T-helper 22 cell (primary cell): ENCODE measurements around the gene NEAT1.
"Not testable (repeated sequence)": the region's sequence is repeated elsewhere in the genome, so short reads cannot be mapped to it uniquely, and the experiment has no call there.

Experiments
- DNase-seq: peaks from one replicate; pipeline ENCODE4 v3.0.0-alpha.2; 2020; ENCODE audit warnings: low read depth

The NEAT1 gene

DNA sequence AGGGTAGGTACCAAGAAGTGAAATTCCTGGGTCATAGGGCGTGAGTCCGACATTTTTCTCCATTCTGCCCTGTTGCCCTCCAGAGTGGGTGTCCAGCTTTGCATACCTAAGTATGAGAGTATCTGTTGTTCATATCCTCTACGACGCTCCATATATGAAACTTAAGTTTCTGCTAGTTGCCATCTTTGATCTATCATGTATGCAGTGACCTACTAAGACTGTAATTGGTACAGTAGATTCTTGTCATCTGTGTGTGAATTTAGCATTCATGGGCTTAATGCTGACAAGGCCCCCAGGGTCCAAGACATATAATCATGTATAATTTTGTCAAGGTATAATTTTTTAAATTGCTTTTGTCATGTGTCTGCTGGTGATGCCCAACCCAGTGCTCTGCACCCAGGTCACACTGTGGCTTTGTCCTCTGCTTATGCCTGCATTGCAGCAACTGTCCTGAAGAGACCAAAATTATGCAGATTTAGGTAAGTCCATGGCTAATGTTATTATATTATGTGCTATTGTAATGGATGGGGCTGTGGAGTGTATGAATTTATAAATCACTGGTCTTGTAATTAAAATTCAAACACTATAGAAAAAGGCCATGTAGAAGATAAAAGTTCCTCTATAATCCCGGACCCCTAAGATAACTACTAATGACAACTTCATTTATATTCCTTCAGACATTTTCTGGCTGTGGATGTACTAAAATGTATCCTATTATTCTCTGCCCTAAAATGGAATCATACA is 12.2 kb downstream of the NEAT1 start:
- DNase-seq, result no peak

DNA sequence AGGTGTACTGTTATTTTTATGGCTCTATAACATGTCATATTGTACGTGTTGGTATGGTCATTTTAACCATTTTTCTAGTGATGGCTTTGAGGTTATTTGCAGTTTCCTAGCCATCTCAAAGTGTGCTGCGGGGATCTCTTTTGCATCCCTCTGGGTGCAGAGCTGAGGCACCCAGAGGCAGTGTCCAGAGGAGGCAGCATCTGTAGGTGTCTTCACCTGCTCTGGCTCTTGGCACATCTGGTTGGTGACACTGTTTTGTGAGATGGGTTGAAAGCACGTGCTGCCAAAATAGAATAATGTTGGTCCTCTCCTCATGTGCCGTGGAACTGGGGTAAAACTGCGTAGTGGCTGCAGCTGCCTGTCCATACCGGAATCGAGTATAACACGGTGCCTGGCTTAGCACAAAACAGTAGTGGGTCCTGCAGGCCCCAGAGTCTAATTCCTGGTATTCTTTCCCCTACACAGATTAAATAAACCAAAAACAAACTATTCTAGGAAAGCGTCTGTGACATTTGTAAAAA is 12.9 kb downstream of the NEAT1 start:
- DNase-seq, result no peak

DNA sequence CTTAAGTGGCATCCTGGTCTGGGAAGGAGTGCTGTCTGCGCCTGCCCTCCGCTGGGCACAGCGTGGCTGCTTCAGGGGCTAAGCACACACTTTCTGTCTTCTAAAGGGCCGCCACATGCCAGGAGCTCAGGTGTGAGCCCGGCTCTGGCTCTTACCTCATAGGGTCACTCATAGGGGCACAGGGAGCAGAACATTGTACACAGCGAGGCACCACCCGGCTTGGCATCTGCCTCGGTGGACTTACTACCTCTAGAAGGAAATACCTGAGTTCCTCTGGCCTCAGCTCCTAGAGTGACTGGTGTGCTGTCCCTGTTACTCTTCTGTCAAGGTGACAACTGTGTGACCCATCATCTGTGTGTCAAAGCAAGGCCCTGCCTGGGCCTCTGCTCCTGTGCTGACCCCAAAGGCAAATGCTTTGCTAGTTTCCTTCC is 13.4 kb downstream of the NEAT1 start:
- no peak for DNase-seq

DNA sequence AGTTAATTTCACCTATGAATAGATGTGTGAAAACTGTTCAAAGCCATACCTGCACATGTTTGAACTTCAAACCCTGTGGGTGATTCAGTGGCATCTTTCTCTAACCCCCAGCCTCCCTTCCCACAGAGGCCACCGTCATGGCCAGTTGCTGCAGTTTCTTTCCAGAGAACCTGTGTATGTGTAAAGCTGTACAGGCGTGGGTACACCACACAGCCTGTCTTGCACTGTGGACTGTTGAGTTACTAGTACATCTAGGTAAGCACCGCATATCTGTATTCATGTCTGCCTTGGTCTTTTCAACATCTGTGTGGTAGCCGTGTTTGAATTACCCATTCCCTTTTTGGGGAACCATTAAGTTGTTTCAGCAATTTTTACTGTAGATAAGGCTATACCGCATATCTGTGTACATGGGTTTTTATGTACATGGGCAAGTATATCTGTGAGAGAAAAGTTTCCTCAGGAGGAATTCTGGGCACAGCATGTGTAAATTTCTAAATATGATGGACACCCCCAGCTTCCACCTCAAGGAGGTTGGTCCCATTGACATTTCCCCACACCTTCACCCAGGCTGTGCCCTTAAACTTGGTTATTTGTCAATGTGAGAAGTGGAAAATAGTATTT is 13.9 kb downstream of the NEAT1 start:
- DNase-seq, result no peak

DNA sequence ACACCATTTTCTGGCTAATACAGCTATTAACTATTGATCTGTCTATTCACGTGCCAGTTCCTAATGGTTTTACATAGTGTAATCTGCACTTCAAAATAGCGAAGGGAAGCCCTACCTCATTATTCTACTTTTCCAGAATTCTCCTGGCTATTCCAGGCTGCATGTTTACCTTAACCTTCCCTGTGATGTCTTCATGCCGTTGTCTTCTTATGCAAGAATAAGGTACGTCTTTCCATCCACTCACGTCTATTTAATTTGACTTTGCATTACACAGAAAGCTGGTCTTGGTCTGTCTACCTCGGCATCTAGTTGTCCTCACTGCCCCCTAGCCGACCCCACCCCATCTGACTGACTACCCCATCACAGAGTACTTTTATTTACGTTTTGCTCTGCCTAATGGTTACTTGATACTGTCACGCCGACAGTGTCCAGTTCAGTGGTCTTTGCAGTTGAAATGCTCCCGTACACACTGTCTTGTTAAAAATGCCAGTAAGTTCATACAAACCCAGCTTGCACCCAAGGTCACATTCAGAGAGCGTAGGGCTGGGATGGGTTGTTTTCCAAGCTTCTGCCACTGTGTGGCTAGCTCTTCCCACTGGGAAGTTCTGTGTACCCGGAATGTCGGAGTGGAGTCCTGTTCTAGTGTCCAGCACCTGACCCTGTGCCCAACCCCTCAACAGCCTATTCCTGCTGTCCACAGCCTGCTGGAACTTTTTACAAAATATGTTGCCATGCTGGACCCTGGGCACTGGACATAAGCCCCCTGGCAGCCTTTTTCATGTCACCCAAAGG is 15.0 kb downstream of the NEAT1 start:
- DNase-seq, result no peak

DNA sequence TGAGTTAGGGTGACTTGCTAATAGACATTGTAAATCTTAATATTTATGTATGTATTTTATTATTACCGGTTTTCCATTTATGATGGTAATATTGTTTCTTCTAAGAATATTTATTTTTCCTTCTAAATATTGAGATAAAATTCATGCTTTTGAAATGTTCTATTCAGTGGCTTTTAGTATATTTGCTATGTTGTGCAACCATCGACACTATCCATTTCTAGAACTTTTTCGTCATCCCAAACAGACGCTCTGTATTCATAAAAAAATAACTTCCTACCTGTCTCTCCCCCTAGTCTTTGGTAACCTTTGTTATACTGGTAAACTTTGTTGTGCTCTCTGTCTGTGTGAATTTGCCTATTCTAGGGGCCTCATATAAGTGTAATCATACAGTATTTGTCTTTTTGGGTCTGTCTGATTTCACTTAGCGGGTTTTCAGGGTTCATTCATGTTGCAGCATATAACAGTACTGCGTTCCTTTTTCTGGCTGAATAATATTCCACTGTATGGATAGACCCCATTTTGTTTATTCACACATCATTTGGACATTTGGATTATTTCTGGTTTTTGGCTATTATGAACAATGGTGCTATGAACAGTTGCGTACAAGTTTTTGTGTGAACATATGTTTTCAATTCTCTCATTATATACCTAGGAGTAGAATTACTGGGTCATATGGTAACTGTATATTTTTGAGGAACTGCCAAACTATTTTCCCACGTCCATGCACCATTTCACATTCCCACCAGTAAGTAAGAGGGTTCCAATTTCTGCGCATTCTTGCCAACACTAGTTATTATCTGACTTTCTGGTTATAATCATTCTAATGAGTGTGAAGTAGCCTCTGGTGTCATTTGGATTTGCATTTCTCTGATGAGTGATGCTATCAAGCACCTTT is 15.9 kb downstream of the NEAT1 start:
- DNase-seq, result no peak

DNA sequence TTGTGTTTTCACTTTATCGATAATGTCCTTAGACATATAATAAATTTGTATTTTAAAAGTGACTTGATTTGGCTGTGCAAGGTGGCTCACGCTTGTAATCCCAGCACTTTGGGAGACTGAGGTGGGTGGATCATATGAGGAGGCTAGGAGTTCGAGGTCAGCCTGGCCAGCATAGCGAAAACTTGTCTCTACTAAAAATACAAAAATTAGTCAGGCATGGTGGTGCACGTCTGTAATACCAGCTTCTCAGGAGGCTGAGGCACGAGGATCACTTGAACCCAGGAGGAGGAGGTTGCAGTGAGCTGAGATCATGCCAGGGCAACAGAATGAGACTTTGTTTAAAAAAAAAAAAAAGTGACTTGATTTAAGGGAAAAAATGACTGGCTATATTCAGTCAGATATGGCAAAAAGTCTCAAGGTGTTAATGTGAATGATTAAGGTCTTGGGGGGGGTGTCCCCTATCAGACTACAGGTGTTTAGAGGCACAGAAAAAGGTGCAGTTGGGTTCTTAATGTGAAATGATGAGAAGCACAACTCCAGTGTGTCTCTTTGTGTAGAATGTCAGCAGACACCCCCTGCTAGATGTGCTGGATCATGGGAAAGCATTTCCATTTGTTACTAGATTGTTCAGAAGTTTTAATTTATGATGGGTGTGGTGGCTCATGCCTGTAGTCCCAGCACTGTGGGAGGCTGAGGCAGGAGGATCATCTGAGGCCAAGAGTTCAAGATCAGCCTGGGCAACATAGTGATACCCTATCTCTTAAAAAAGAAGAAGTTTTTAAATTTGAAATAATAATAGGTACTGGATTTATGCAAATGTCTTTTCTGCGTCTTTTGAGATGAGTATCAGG is 17.0 kb downstream of the NEAT1 start:
- no peak for DNase-seq

DNA sequence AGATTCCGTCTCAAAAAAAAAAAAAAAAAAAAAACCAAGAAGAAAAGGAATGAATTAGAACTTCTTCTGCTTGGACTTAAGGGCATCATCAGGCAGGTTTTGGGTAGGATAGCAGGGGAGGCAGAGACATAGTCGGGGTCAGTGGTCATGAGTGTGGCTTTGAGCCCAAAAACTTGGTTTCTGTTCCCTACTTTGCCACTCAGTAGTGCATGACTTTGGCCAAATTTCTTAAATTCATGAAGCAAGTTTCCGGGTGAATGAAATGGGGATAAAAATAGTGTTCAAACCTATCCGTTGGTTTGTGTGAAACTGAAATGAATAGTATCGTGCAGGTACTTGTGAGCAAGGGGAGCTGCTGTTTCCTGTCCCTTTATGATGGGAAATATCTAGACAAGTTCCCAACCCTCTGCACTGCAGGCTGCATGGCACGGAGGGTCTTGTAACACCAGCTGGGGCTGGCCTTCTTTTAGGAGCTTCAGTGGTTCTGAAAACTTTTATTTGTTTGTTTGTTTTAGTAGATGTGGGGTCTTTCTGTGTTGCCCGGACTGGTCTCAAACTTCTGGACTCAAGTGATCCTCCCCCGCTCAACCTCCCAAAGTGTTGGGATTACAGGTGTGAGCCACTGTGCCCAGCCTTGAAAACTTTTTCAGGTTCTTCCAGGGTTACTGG is 18.4 kb downstream of the NEAT1 start:
- DNase-seq, result no peak

DNA sequence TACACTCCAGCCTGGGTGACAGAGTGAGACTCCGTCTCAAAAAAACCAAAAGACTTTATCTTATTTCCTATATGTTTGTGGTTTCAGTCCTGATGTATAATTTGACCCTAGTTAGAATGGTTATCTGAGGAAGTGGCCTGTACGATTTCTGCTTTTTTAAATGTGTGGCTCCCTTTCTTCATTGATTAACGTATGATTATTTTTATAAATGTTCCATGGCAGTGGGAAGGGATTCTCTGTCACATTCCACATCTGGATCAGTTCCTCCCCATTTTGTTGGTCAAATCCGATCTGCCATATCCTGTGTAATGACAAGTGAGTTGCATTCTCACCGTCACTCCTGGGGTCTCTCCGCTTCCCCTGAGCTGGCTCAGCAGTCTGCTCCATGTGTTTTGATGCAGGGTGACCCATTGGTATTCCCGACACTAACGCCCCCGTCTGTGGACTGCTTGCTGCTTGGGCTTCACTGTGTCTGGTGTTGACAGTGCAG is 20.3 kb downstream of the NEAT1 start:
- no peak for DNase-seq

DNA sequence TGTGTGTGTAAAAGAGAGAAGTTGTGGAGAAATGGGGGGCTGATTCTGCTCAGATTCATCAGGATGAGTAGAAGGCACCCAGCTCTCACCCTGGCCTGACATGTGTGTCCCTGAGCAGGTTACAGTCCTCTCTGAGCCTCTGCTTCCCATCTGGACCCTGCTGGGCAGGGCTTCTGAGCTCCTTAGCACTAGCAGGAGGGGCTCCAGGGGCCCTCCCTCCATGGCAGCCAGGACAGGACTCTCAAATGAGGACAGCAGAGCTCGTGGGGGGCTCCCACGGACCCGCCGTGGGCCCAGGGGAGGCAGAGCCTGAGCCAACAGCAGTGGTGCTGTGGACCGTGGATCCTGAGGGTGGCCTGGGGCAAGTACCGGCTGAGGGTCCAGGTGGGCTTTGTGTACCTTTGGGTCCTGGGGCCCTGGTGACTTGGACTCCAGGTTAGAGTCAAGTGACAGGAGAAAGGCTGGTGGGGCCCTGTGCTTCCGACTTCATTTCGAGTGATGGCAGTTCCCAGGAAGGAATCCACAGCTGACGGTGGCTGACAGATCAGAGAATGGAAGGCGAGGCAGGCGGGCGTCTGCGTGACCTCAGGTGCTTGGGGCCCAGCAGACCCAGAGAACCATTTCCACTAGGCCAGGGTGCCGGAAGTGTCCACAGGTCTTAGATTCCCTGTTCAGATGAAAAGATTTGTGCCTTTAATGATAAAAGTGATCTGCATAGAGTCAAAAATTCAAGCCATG is 21.9 kb downstream of the NEAT1 start:
- no peak for DNase-seq

DNA sequence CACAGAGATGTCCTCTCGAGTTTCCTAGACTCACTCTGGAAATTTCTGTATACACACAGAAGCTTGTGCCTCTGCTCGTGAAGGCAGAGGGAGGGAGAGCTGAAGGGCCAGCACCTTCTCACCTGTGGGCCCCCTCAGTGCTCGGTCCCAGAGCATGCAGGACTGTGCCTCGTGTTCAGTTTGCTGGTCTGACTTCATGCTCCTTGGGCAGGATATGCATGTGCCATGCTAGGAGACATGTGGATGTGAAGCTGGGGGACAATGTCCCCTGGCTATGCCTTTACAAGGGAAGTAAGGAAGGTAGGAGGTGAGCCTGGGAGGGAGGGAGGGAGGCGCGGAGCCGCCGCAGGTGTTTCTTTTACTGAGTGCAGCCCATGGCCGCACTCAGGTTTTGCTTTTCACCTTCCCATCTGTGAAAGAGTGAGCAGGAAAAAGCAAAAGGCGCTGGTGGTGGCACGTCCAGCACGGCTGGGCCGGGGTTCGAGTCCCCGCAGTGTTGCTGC is 22.6 kb downstream of the NEAT1 start:
- DNase-seq, result no peak

DNA sequence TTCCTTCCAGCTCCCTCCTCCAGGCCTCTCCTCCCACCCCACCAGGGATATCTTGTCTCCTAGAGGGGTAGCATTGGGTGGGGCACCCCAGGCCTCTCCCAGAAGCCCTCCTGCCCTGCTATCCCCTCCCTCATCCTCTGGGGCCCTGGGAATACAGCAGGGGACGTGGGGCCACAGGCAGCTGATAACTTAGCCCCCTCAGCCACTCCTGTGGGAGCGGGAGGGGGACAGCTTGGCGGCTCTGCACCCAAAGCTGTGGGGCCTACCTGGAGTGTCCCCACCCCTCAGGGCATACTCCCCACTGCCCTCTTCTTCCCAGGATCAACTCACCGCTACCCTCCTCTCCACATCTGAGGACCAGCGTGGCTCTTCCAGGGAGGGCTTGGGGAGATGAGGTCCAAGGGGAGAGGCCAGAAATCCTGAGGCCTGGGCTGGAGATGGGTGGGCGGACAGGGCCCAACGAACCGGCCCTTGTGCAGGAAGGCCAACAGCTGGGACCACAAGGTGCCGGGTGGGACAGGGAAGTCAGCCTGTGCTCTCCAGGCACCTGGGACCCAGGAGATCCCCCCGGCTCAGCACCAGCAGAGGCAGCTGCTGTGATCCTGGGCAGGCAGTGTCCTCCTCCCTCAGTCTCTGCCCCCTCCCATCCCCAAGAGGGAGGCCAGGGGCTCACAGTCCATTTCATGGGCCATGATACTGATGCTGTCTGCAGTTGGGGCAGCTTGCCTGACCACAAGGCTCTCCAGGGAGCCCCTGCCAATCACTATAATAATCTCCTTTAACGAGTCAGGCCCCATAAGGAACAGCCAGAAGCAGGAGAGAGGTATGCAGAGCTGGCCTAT is 23.2 kb downstream of the NEAT1 start:
- no peak for DNase-seq

DNA sequence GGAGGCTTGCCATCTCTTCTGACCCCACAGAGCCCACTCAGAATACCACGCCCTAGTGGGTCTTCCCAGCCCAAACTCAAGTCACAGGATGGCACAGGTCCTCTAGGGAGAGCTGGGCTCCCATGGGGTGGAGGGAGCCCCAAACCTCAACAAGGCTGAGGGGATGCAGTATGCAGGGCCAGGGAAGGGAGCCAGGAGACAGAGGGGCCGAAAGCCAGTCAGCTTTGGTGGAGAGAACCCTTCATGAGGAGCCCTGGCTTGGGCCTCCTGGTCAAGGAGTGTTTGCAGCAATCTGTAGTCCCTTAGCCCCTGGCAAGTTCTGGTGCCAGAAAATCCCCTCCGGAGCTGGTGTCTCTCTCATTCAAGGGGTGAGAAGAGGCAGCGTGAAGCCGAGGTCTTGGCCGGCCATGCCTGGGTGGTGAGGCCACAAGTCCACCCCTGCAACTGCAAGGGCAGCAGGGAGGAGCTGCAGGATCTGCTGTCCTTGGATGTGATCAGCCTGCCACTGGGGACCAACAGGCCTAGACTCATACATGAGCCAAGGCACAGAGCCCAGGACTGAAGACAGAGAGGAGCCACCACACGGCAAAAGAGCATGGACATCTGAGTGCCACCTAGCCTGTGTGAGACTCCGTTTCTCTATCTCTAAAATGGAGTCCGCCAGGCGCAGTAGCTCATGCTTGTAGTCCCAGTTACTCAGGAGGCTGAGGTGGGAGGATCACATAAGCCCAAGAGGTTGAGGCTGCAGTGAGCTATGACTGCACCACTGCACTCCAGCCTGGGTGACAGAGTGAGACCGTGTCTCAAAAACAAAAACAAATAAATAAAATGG is 24.1 kb downstream of the NEAT1 start:
- no peak for DNase-seq

DNA sequence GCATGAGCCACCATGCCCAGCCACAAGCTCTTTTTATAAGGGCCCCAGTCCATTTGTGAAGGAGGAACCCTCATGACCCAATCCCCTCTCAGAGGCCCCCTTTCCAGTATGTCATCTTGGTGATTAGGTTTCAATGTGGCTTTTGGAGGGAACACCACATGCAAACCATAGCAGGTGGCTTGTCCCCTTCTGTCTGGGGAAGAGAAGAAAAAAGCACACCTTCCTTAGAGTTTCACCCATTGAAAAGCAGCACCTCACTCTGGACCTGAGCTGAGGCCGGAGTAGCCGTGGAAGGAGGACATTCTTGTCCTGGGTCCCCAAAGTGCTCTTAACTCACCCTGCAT is 25.4 kb downstream of the NEAT1 start:
- DNase-seq, result no peak

DNA sequence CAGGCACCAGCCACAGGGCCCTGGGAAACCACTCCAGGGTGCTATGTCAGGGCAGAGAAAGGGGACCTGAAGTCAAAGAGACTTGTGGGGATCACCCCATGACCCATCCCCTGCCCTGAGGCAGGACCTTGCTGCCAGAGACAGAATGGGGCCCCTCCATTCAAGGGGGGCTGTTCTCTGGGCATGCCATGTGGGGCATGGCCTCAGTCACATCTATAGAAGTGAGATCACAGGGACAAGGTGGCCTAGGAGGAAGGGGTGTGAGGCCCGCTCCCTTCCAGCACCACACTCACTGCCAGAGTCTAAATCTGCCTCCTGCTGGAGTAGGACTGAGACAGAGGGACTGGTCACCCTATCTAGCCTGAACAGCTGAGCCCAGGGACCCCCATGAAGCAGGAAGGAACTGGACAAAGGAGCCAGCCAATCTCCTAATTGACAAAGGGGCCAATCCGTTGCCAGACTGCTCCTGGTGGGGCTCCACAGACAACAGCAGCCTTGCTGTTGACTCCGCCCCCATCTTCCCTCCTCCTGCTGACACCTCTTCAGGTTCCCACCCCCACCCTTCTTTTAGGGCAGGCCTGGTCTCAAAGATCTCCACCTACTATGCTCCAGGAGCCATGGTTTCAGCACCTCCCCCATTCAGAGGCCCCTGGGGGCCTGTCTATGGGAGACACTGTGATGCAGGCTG is 26.0 kb downstream of the NEAT1 start:
- DNase-seq, result no peak

DNA sequence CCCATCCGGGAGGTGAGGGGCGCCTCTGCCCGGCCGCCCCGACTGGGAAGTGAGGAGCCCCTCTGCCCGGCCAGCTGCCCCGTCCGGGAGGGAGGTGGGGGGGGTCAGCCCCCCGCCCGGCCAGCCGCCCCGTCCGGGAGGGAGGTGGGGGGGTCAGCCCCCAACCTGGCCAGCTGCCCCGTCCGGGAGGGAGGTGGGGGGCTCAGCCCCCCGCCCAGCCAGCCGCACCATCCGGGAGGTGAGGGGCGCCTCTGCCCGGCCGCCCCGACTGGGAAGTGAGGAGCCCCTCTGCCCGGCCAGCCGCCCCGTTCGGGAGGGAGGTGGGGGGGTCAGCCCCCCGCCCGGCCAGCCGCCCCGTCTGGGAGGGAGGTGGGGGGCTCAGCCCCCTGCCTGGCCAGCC is 28.7 kb downstream of the NEAT1 start:
- not testable (repeated sequence) for DNase-seq

DNA sequence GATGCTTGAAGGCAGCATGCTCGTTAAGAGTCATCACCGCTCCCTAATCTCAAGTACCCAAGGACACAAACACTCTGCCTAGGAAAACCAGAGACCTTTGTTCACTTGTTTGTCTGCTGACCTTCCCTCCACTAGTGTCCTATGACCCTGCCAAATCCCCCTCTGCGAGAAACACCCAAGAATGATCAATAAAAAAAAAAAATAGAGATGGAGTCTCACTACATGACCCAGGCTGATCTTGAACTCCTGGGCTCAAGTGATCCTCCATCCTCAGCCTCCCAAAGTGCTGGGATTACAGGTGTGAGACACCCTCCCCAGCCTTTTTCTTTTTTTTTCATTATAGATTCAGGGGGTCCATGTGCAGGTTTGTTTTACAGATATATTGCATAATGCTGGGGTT is 29.7 kb downstream of the NEAT1 start:
- DNase-seq, result not testable (repeated sequence)
